ENCODE measurements around the gene CPVL.

GRCh38 chr7:29106669-29106988 is 39.7 kb downstream of the CPVL start:
- TF ChIP-seq, protein P1, sequence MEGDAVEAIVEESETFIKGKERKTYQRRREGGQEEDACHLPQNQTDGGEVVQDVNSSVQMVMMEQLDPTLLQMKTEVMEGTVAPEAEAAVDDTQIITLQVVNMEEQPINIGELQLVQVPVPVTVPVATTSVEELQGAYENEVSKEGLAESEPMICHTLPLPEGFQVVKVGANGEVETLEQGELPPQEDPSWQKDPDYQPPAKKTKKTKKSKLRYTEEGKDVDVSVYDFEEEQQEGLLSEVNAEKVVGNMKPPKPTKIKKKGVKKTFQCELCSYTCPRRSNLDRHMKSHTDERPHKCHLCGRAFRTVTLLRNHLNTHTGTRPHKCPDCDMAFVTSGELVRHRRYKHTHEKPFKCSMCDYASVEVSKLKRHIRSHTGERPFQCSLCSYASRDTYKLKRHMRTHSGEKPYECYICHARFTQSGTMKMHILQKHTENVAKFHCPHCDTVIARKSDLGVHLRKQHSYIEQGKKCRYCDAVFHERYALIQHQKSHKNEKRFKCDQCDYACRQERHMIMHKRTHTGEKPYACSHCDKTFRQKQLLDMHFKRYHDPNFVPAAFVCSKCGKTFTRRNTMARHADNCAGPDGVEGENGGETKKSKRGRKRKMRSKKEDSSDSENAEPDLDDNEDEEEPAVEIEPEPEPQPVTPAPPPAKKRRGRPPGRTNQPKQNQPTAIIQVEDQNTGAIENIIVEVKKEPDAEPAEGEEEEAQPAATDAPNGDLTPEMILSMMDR (conservative IDR thresholded peaks at IDR 0.05) = peak; percentile 12
- no peak for TF ChIP-seq ZFX (IDR thresholded peaks at IDR 0.05)

All from C4-2B (cell line).